Gastroesophageal sphincter (tissue), 4 donors: Measurements from ENCODE around the gene DUXB. TPM values are rescaled to one million over a fixed set of nuclear protein-coding genes. Genes with fewer than 3 reads are reported as not detected.

Experiments used
- ATAC-seq: fragments of 150-250 bp; one replicate; pipeline ENCODE4 v1.9.1; 2016; ENCODE audit warnings: mild to moderate bottlenecking, moderate library complexity
- H3K27ac ChIP-seq, 4 donors: fragments of 200-600 bp; sonication (generic) in 3 of 4; 1 replicate in 3 of 4; 2 replicates in 1 of 4; pipeline ENCODE4 v1.5.1; 2016 to 2019
- H3K27me3 ChIP-seq: fragments of 200-600 bp; sonication (generic); one replicate; pipeline ENCODE4 v1.5.1; 2019
- H3K36me3 ChIP-seq, 2 donors: fragments of 200-600 bp; sonication (generic); one replicate each; pipeline ENCODE4 v1.5.1; 2019; ENCODE audit warnings: control low read depth in 1 of 2
- H3K4me1 ChIP-seq, 3 donors: fragments of 200-600 bp; sonication (generic); 1 replicate in 2 of 3; 2 replicates in 1 of 3; pipeline ENCODE4 v1.5.1; 2016 to 2019; ENCODE audit warnings: control low read depth in 2 of 3
- H3K4me3 ChIP-seq, 2 donors: fragments of 200-600 bp; sonication (generic); one replicate each; pipeline ENCODE4 v1.5.1; 2019; ENCODE audit warnings: mild to moderate bottlenecking in 1 of 2, moderate library complexity in 1 of 2
- H3K9me3 ChIP-seq, 3 donors: fragments of 200-600 bp; sonication (generic); one replicate each; pipeline ENCODE4 v1.5.1; 2017 to 2019; ENCODE audit warnings: control low read depth in 2 of 3
- EP300 ChIP-seq: sonication (generic); formaldehyde crosslinking; IDR thresholded peaks from one replicate; pipeline ENCODE4 v1.6.1; 2017; ENCODE audit warnings: antibody characterized with exemption, mild to moderate bottlenecking
- POLR2A ChIP-seq, 2 donors: fragments of 450-650 bp; IDR thresholded peaks; one replicate each; pipeline ENCODE4 v1.6.1; 2017; ENCODE audit warnings: antibody characterized with exemption in 2 of 2, mild to moderate bottlenecking in 2 of 2, moderate library complexity in 1 of 2
- POLR2AphosphoS5 ChIP-seq: sonication (generic); formaldehyde crosslinking; IDR thresholded peaks from one replicate; pipeline ENCODE4 v1.6.1; 2017; ENCODE audit warnings: antibody characterized with exemption
- WGBS, 2 donors: methylation state at CpG; one replicate each; pipeline ENCODE4 v1.1.5; 2018; ENCODE audit warnings: low coverage in 1 of 2; 5-methylcytosine and 5-hydroxymethylcytosine counted together
- total RNA-seq, 4 donors: library from RNA; depleted of rRNA; stranded (reverse); fragments of >200 nt; gene quantifications; one replicate each; pipeline ENCODE4 v1.1.0, GENCODE V29; 2016
- TF ChIP-seq, protein P1 (sequence below), 4 experiments: fragments of 200-600 bp in 2 of 4; fragments of 450-650 bp in 2 of 4; sonication (generic) in 1 of 4; IDR thresholded peaks; one replicate each; pipeline ENCODE4 v1.5.1; 2017 to 2019; ENCODE audit warnings: antibody characterized with exemption in 4 of 4, mild to moderate bottlenecking in 2 of 4, moderate library complexity in 2 of 4

The DUXB gene
- total RNA-seq, 4 donors from 2014 or later, result not detected

DNA sequence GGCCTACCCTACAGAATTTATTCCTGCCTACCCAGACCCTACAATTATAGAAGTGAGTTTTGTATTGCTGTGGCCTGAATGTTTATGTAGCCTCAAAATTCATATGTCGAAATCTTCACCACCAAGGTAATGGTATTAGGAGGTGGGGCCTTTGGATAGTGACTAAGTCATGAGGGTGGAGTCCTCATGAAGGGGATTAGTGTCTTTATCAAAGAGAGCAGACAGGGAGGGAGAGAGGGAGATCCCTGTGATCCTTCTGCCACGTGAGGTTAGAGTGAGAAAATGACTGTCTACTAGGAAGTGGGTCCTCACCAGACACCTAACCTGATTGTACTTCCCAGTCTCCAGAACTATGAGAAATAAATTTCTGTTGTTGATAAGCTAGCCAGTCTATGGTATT, 981 bp upstream of the DUXB start:
- Histone ChIP-seq H3K9me3 (no peaks in the 10 kb centered on the region), H3K4me3 (no peak overlapping the region), H3K4me1 (no peaks in the 10 kb centered on the region), H3K36me3 (no peaks in the 10 kb centered on the region), H3K27me3 (no peaks in the 10 kb centered on the region), H3K27ac (no peak overlapping the region)
- ATAC-seq, result no peak
- 69 to 79% methylated on average over 2 of the region's 2 CpGs for WGBS, 2 donors
- no peak for TF ChIP-seq POLR2AphosphoS5
- TF ChIP-seq EP300, result no peak
- no peak for TF ChIP-seq POLR2A (IDR thresholded peaks at IDR 0.05)
- TF ChIP-seq, protein P1, sequence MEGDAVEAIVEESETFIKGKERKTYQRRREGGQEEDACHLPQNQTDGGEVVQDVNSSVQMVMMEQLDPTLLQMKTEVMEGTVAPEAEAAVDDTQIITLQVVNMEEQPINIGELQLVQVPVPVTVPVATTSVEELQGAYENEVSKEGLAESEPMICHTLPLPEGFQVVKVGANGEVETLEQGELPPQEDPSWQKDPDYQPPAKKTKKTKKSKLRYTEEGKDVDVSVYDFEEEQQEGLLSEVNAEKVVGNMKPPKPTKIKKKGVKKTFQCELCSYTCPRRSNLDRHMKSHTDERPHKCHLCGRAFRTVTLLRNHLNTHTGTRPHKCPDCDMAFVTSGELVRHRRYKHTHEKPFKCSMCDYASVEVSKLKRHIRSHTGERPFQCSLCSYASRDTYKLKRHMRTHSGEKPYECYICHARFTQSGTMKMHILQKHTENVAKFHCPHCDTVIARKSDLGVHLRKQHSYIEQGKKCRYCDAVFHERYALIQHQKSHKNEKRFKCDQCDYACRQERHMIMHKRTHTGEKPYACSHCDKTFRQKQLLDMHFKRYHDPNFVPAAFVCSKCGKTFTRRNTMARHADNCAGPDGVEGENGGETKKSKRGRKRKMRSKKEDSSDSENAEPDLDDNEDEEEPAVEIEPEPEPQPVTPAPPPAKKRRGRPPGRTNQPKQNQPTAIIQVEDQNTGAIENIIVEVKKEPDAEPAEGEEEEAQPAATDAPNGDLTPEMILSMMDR (IDR thresholded peaks at IDR 0.05), result no peak

DNA sequence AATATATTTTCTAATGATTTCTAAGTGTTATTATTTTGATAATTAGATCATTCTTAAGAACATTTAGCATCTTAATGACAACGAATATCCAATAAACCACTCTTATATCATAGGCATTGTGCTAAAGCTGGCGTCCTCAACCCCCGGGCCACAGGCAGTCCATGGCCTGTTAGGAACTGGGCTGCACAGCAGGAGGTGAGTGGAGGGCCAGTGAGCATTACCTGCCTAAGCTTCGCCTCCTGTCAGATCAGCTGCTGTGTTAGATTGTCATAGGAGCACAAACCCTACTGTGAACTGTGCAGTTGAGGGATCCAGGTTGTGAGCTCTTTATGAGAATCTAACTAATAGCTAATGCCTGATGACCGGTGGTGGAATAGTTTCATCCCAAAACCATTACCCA, 3.7 kb downstream of the DUXB start:
- H3K9me3 ChIP-seq, result no peaks in the 10 kb centered on the region
- WGBS, 2 donors, result 77 to 90% methylated on average over 2 to 3 of the region's 5 CpGs
- H3K27me3 ChIP-seq, result no peaks in the 10 kb centered on the region
- no peak overlapping the region for H3K27ac ChIP-seq
- H3K4me1 ChIP-seq, result no peaks in the 10 kb centered on the region
- no peak for ATAC-seq
- TF ChIP-seq POLR2A (IDR thresholded peaks at IDR 0.05) (no peak), EP300 (no peak), POLR2AphosphoS5 (no peak)
- TF ChIP-seq, protein P1 (IDR thresholded peaks at IDR 0.05), result no peak
- H3K4me3 ChIP-seq, result no peak overlapping the region
- no peaks in the 10 kb centered on the region for H3K36me3 ChIP-seq

DNA sequence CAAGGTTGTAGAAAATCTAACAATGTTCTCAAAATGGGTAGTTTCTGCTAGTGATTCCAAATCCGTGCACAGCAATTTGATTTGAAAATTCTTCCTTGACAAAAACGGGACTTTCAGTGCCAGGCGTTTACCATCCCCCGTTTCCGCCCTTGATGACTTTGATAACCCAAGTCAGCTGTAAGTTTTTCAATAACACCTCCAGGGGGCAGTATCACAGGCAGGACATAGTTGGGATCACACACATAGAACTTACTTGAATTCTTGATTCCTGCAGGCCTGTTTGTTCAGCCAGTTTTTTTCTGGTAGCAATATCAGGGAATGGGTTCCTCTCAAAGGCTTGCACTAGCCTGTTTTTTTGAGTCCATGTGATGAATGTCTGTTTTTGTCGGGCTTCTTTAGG, 5.6 kb downstream of the DUXB start:
- Histone ChIP-seq H3K9me3 (no peaks in the 10 kb centered on the region), H3K4me1 (no peaks in the 10 kb centered on the region), H3K36me3 (no peaks in the 10 kb centered on the region), H3K27ac (no peak overlapping the region), H3K27me3 (no peaks in the 10 kb centered on the region), H3K4me3 (no peak overlapping the region)
- 77 to 82% methylated on average over 6 of the region's 6 CpGs for WGBS, 2 donors
- ATAC-seq, result no peak
- no peak for TF ChIP-seq POLR2A (IDR thresholded peaks at IDR 0.05)
- TF ChIP-seq, protein P1 (IDR thresholded peaks at IDR 0.05), result peak in 1 of 4 experiments; percentile 19

DNA sequence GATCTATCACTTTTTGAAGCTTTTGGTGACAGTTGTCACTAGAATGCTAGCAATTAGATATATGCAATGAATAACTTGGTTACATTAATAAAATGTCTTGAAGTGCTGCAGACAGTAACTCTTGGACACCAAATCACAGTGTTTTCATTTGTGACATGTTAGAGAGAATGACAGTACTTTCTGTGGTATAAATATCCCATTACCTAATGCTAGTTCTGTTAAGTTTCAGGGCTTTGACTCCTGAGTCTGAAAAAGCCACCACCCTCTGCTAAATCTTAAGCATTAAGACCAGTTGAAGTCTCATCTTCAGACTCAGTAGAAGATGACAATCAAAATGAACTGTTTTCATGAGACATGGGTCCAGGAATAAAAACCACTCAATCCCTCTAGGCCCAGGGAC, 13.9 kb downstream of the DUXB start:
- no peaks in the 10 kb centered on the region for H3K36me3 ChIP-seq
- no peak for ATAC-seq
- no peaks in the 10 kb centered on the region for H3K27me3 ChIP-seq
- H3K4me3 ChIP-seq, result no peak overlapping the region
- no peaks in the 10 kb centered on the region for H3K4me1 ChIP-seq
- no peaks in the 10 kb centered on the region for H3K9me3 ChIP-seq
- TF ChIP-seq POLR2AphosphoS5, result no peak
- TF ChIP-seq EP300, result no peak
- no peak for TF ChIP-seq POLR2A (IDR thresholded peaks at IDR 0.05)
- TF ChIP-seq, protein P1 (IDR thresholded peaks at IDR 0.05), result no peak
- no peak overlapping the region for H3K27ac ChIP-seq

DNA sequence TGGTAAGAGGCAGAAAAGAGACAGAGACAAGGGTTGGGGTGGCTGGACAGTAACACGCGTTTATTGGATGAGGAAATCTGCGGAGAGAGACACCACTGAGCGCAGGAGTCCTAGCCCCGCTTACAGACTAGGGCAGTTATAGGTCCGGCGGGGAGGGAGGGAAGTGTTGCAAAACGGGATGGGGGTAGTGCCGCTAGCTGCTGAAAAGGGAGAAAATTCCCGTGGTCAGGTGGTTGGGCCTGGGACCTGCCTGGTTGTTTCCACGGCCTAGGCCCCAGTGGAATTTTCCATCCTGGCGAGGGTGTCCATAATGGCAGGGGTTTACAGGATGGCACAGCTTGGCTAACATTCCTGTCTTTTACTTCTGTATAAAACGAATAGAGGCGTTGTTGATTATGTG, 19.0 kb downstream of the DUXB start:
- 84 to 88% methylated on average over 11 to 14 of the region's 14 CpGs for WGBS, 2 donors

More for the DNA sequence above, 19.0 kb downstream of the DUXB start:
- TF ChIP-seq POLR2AphosphoS5 (no peak), EP300 (no peak), POLR2A (IDR thresholded peaks at IDR 0.05) (no peak)
- TF ChIP-seq, protein P1 (IDR thresholded peaks at IDR 0.05), result no peak
- Histone ChIP-seq H3K4me3 (no peak overlapping the region), H3K27ac (no peak overlapping the region), H3K9me3 (no peaks in the 10 kb centered on the region), H3K36me3 (no peaks in the 10 kb centered on the region), H3K27me3 (no peaks in the 10 kb centered on the region), H3K4me1 (no peaks in the 10 kb centered on the region)
- ATAC-seq, result no peak
